Mesothelial cell of epicardium (in vitro differentiated cells): Measurements from ENCODE around the gene AQP3. TPM values are rescaled to one million over a fixed set of nuclear protein-coding genes. Genes with fewer than 3 reads are reported as not detected.

ENCODE experiments used
- DNase-seq, 2 experiments: peaks; one replicate each; pipeline ENCODE4 v3.0.0; 2021; ENCODE audit warnings: low spot score in 2 of 2; ENCODE audit not compliant: unreplicated experiment in 2 of 2
- H3K27ac Mint-ChIP-seq: 2 replicates; pipeline ENCODE4 v1.8.0; 2021; ENCODE audit warnings: mixed read lengths
- H3K27me3 Mint-ChIP-seq: 2 replicates; pipeline ENCODE4 v1.8.0; 2021; ENCODE audit warnings: low read depth, mixed read lengths
- H3K36me3 Mint-ChIP-seq: 2 replicates; pipeline ENCODE4 v1.8.0; 2021; ENCODE audit warnings: mixed read lengths
- H3K4me1 Mint-ChIP-seq: 2 replicates; pipeline ENCODE4 v1.8.0; 2021; ENCODE audit warnings: mixed read lengths
- H3K4me3 Mint-ChIP-seq: 2 replicates; pipeline ENCODE4 v1.8.0; 2021; ENCODE audit warnings: mild to moderate bottlenecking, moderate library complexity, mixed read lengths
- H3K9me3 Mint-ChIP-seq: 2 replicates; pipeline ENCODE4 v1.8.0; 2021; ENCODE audit warnings: mixed read lengths
- total RNA-seq: library from RNA; stranded (reverse); gene quantifications from 3 replicates; pipeline ENCODE4 v1.2.1, GENCODE V29; 2021
- TF ChIP-seq, protein P1 (sequence below): fragments of 200-600 bp; sonication (generic); IDR thresholded peaks from one replicate; pipeline ENCODE4 v1.5.0; 2021; ENCODE audit warnings: antibody characterized with exemption; ENCODE audit not compliant: unreplicated experiment

Gene AQP3
- total RNA-seq, 1 donor from 2014 or later, result 1.5 TPM

DNA sequence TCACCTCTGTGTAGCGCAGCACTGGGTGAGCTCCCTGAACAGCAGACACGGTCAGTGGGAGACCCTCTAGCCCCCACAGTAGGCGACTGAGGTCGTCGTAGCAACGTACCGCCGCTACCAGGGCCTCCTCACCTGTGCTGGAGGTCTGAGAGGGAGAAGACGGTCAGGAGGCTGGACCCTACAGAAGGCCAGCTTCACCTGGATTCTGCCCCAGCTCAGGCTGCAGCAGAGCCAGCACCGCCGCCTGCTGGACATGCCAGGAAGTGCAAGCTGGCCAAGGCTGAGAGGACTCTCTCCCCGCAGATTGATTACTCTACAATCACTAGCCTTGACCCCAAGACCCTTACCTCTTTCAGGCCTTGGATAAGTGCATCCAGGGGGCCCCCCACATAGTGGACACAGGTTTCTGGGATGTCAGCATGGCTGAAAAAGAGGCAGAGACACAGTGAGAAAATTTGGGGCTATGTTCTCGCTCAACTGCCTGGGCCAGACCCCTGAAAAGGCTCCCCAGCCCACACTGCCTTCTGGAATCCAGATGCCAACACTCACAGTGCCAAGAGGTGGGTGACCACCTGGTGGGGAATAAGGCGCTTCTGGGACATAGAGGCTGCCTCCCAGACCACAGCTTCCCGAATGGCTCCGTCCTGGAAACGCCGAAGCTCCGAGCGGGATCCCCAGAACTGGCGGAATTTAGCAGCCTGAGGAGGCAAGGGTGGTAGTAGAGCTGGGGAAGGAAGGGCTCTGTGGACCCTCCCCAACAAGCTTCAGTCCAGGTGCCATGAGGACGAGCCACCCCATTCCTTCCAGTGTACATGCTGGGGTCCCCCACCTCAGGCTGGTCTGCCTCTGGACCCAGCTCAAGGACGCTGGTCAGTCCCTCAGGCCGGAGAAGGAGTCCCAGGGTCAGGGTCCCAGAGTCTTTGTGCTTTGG lies 19.4 kb upstream of the AQP3 start:
- Mint-ChIP-seq H3K9me3 (no peaks in the 10 kb centered on the region), H3K4me1 (peaks cover 4% of the 10 kb centered on the region), H3K36me3 (peaks cover 35% of the 10 kb centered on the region), H3K4me3 (no peak overlapping the region), H3K27ac (no peak overlapping the region), H3K27me3 (no peaks in the 10 kb centered on the region)
- peak in 1 of 2 experiments; percentile 83 for DNase-seq
- TF ChIP-seq, protein P1, sequence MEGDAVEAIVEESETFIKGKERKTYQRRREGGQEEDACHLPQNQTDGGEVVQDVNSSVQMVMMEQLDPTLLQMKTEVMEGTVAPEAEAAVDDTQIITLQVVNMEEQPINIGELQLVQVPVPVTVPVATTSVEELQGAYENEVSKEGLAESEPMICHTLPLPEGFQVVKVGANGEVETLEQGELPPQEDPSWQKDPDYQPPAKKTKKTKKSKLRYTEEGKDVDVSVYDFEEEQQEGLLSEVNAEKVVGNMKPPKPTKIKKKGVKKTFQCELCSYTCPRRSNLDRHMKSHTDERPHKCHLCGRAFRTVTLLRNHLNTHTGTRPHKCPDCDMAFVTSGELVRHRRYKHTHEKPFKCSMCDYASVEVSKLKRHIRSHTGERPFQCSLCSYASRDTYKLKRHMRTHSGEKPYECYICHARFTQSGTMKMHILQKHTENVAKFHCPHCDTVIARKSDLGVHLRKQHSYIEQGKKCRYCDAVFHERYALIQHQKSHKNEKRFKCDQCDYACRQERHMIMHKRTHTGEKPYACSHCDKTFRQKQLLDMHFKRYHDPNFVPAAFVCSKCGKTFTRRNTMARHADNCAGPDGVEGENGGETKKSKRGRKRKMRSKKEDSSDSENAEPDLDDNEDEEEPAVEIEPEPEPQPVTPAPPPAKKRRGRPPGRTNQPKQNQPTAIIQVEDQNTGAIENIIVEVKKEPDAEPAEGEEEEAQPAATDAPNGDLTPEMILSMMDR, result peak; percentile 98

DNA sequence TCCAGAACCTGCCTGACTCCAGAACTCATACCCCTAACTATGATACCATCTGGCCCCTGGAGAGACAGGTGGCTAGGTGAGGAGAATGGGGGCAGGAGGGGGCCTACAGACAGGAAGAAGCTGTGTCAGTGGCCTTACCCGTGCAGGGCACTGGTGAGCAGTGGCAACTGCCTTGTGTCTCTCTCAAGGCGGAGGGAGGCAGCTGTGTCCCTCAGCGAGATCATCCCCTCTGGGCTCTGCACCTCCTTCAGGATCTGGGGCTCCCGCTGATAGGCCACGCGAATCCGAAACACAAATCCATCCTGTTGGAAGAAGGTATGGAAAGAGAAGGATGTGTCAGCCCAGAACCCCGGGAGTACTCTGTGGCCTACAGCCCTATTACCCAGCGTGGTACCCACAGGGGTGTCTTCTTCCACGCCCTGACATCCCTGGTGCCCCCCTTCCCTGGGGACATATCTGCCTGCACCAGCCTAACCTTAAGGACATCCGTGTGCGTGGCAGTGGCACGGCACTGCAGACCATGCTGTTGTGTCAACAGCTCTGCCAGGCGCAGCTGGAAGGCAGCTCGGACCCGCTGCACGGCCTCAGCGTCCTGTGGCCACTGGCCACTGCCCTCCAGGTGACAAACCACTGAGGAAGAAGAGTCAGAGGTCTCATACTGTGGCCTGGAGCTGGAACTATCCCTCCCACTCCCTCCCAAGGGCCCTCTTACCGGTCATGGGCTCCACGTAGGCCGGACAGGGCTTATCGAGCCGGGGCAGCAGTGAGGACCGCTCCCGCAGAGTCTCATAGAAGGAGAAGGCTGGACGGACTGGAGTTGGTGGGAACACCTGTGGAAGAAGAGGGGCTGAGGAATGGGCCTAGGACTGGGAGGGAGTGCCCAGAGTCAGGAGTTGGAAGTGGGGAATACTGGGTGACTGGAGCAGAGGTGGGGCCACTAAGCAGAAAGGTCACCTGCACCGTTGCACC lies 18.5 kb upstream of the AQP3 start:
- no peak overlapping the region for H3K4me3 Mint-ChIP-seq
- DNase-seq, result no peak
- H3K9me3 Mint-ChIP-seq, result no peaks in the 10 kb centered on the region
- H3K36me3 Mint-ChIP-seq, result peaks cover 30% of the 10 kb centered on the region
- no peak overlapping the region for H3K27ac Mint-ChIP-seq
- TF ChIP-seq, protein P1, result no peak
- H3K27me3 Mint-ChIP-seq, result no peaks in the 10 kb centered on the region
- no peaks in the 10 kb centered on the region for H3K4me1 Mint-ChIP-seq

GRCh38 chr9:33465096-33465495 lies 17.7 kb upstream of the AQP3 start:
- Mint-ChIP-seq H3K4me1 (no peaks in the 10 kb centered on the region), H3K4me3 (no peak overlapping the region), H3K27ac (no peak overlapping the region), H3K9me3 (no peaks in the 10 kb centered on the region), H3K27me3 (no peaks in the 10 kb centered on the region), H3K36me3 (peaks cover 26% of the 10 kb centered on the region)
- no peak for DNase-seq
- TF ChIP-seq, protein P1, result no peak

DNA sequence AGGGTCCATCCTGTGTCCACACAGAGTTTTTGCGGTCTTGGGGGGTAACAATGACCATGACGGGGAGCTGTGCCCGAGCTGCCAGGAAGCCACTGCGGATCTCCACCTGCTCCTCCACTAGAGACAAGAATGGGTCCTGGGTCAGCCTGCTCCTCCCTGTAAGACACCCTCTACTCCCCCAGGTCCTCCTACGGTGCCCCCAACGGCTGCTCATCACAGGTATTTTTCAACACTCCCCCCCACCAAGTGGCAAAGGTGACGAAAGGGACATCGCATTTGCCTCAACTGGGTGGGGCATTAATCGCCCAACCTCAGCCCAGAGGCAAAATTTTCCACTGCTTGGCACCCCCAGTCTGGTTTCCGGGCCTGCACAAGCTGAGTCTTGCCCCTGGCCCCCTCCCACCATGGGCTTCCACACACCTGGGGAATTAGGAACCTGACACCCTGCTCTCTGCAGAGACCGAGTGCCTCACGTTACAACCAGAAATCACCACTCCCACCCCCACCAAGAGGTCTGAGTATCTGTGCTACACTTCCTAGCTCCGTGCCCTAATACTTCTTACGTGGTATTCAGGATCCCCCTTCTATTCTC lies 16.7 kb upstream of the AQP3 start:
- TF ChIP-seq, protein P1, result no peak
- Mint-ChIP-seq H3K36me3 (peaks cover 21% of the 10 kb centered on the region), H3K27ac (no peak overlapping the region), H3K4me1 (no peaks in the 10 kb centered on the region), H3K27me3 (no peaks in the 10 kb centered on the region), H3K9me3 (no peaks in the 10 kb centered on the region), H3K4me3 (no peak overlapping the region)
- no peak for DNase-seq

DNA sequence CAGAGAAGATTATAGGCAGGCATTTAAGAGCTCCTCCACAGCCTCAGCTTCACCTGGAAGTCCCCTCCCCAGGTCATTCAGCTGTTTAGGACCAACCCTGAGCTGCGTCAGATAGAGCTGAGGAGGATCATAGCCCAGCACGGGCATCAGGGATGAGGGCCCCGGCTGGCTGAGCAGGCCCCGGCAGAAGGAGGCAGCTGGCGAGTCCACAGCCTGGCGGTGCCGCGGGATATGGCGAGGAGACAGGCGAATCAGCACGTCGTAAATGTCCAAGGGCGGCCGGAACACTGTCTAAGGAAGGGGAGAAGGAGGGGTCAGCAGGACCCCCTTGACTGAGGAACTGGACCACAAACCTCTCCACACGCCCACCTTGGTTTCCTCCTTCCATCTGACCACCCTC lies 15.8 kb upstream of the AQP3 start:
- peaks cover 21% of the 10 kb centered on the region for H3K36me3 Mint-ChIP-seq
- no peak overlapping the region for H3K27ac Mint-ChIP-seq

More for the DNA sequence above, 15.8 kb upstream of the AQP3 start:
- Mint-ChIP-seq H3K4me3 (no peak overlapping the region), H3K9me3 (no peaks in the 10 kb centered on the region), H3K4me1 (peaks cover 4% of the 10 kb centered on the region), H3K27me3 (no peaks in the 10 kb centered on the region)
- DNase-seq, result no peak
- TF ChIP-seq, protein P1, result no peak
